ENCODE results near the gene MSI2. TPM values are rescaled to one million over a fixed set of nuclear protein-coding genes. Genes with fewer than 3 reads are reported as not detected.
A peak's percentile ranks its signal among the peaks of the same experiment; 100 is the strongest.

The MSI2 gene
- total RNA-seq, 1 donor from 2014 or later: 144 TPM

DNA sequence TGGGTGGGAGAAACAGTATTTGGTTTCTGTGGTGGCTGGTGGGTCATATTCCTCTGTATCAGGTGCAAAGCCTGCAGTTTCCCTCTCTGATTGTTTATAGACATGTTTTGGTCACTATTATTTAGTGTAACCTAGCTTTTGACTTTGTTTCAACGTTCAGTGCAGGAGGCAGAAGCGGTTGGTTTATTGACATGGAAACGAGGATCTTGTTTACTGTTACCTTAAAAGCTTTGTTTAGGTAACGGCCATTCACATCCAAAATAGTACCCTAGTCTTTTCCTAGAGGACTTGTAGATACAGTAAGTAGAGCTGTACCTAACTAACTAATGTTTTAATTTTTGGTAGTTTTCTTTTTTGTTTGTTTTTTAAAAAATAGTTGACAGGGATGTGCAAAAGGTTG is 3.5 kb downstream of the MSI2 start:
- TF ChIP-seq, protein P1, sequence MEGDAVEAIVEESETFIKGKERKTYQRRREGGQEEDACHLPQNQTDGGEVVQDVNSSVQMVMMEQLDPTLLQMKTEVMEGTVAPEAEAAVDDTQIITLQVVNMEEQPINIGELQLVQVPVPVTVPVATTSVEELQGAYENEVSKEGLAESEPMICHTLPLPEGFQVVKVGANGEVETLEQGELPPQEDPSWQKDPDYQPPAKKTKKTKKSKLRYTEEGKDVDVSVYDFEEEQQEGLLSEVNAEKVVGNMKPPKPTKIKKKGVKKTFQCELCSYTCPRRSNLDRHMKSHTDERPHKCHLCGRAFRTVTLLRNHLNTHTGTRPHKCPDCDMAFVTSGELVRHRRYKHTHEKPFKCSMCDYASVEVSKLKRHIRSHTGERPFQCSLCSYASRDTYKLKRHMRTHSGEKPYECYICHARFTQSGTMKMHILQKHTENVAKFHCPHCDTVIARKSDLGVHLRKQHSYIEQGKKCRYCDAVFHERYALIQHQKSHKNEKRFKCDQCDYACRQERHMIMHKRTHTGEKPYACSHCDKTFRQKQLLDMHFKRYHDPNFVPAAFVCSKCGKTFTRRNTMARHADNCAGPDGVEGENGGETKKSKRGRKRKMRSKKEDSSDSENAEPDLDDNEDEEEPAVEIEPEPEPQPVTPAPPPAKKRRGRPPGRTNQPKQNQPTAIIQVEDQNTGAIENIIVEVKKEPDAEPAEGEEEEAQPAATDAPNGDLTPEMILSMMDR (IDR thresholded peaks at IDR 0.05; ENCODE audit: unreplicated experiment): no peak
- Mint-ChIP-seq H3K4me1 (peaks cover 59% of the 10 kb centered on the region), H3K9me3 (no peaks in the 10 kb centered on the region), H3K36me3 (peaks cover 28% of the 10 kb centered on the region), H3K4me3 (peak overlapping the region; percentile 79), H3K27ac (no peak overlapping the region), H3K27me3 (ENCODE audit: low read depth) (no peaks in the 10 kb centered on the region)
- DNase-seq (ENCODE audit: low spot score in 2 of 2, unreplicated experiment in 2 of 2): no peak

DNA sequence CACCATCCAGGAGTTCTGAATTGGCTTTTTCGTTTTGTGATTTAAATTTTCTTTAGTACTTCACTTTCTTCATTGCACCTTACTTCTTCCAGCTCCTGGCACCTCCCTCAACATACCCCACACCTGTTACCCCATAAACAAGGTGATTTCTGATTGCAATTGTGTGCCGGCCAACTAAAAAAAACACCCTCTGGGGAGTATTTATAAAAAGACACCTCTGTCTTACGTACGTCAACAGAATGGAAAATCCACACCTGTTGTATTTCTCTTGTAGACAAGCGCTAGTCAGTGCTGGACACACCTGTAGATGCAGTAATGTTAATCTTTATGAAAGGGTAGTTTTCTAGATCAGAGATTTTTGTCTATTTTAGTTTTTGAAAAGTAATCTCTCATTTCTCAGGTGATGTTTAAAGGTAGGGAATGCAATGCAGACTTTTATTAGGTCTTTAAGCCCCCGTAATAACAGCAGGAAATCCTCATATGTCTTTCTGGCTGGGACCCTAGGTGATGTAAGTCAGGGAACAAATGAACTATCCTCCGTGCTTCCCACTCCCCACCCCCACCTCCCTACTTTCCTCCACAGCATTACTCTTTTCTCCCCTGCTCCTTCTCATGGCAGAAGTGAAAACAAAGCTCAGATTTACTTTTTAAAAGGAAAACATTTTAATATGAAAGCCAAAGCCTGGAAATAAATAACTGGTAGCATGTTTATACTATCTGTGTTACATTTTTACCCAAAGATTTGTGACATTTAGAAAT is 4.2 kb downstream of the MSI2 start:
- no peak for DNase-seq (ENCODE audit: low spot score in 2 of 2, unreplicated experiment in 2 of 2)
- H3K4me3 Mint-ChIP-seq: peak overlapping the region; percentile 10
- H3K9me3 Mint-ChIP-seq: no peaks in the 10 kb centered on the region
- H3K36me3 Mint-ChIP-seq: peaks cover 31% of the 10 kb centered on the region
- TF ChIP-seq, protein P1 (IDR thresholded peaks at IDR 0.05; ENCODE audit: unreplicated experiment): no peak
- peaks cover 61% of the 10 kb centered on the region for H3K4me1 Mint-ChIP-seq
- no peak overlapping the region for H3K27ac Mint-ChIP-seq
- no peaks in the 10 kb centered on the region for H3K27me3 Mint-ChIP-seq (ENCODE audit: low read depth)

DNA sequence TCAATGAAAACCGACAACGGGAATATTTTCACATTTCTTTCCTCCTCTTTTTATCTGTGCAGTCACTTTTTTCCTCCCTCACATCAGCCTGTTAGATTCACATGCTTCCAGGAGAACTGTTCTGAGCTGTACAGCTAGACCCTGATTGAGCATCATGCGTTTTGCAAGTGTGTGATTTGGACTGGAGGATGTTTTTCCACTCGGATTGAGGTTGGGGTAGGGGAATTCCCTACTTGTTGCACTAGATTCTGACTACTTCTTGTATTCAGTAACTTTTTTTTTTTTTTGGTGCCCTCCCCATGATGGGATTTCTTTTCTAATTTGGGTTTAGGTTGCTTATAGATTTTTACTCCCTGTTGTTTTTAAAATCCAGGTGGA is 4.8 kb downstream of the MSI2 start:
- peaks cover 60% of the 10 kb centered on the region for H3K4me1 Mint-ChIP-seq
- H3K36me3 Mint-ChIP-seq: peaks cover 36% of the 10 kb centered on the region
- TF ChIP-seq, protein P1 (IDR thresholded peaks at IDR 0.05; ENCODE audit: unreplicated experiment): no peak
- H3K27me3 Mint-ChIP-seq (ENCODE audit: low read depth): no peaks in the 10 kb centered on the region
- H3K27ac Mint-ChIP-seq: no peak overlapping the region
- H3K4me3 Mint-ChIP-seq: no peak overlapping the region
- no peak for DNase-seq (ENCODE audit: low spot score in 2 of 2, unreplicated experiment in 2 of 2)
- no peaks in the 10 kb centered on the region for H3K9me3 Mint-ChIP-seq

DNA sequence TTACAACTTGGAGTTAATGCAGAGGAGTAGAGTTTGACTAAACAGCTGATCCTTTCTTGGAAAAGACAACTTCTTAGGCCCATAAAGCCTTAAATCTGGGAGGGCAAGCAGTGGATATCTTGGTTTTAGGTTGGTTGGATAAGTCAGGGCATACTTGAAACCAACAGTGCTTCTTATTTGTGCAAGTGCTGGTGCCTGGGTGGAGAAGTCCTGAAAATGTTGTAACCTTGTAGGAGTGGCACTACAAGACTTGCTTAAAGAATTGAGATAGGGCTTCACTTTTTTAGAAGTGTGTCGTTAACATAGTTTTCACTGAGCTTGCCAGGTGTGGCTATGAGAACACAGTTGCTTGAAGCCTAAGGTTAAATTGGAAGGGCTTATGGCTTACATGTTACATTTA is 6.2 kb downstream of the MSI2 start:
- Mint-ChIP-seq H3K36me3 (peaks cover 46% of the 10 kb centered on the region), H3K27me3 (ENCODE audit: low read depth) (no peaks in the 10 kb centered on the region), H3K9me3 (no peaks in the 10 kb centered on the region), H3K27ac (no peak overlapping the region), H3K4me1 (peaks cover 59% of the 10 kb centered on the region), H3K4me3 (no peak overlapping the region)
- TF ChIP-seq, protein P1 (IDR thresholded peaks at IDR 0.05; ENCODE audit: unreplicated experiment): no peak
- no peak for DNase-seq (ENCODE audit: low spot score in 2 of 2, unreplicated experiment in 2 of 2)

DNA sequence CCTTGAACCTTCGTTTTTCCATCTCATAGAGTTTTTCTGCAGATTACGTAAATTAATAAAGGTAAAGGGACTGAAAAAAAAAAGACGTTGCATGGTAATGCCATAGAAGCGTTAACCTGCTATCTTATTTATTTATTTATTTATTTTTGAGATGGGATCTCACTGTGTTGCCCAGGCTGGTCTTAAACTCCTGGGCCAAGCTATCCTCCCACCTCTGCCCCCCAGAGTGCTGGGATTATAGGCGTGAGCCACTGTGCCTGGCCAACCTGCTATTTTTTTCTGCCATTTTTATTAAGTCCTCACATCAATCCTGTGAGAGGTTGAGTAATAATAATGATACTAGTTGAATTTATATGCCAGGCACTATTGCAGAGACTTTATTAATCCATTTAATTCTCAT is 7.9 kb downstream of the MSI2 start:
- Mint-ChIP-seq H3K36me3 (peaks cover 53% of the 10 kb centered on the region), H3K27ac (no peak overlapping the region), H3K4me1 (peaks cover 42% of the 10 kb centered on the region), H3K27me3 (ENCODE audit: low read depth) (no peaks in the 10 kb centered on the region), H3K4me3 (no peak overlapping the region), H3K9me3 (no peaks in the 10 kb centered on the region)
- TF ChIP-seq, protein P1 (IDR thresholded peaks at IDR 0.05; ENCODE audit: unreplicated experiment): no peak
- no peak for DNase-seq (ENCODE audit: low spot score in 2 of 2, unreplicated experiment in 2 of 2)

Measured in mesothelial cell of epicardium (in vitro differentiated cells).